Pancreas (tissue), 10 donors: ENCODE data around the gene GRIA4. TPM values are rescaled to one million over a fixed set of nuclear protein-coding genes. Genes with fewer than 3 reads are reported as not detected.

Experiments
- ATAC-seq, 4 donors: fragments of 200-7000 bp; cut with Tn5 transposase; one replicate each; pipeline versions ENCODE4 v1.8.0 to v1.9.1; 2020; ENCODE audit warnings: mild to moderate bottlenecking in 4 of 4, moderate library complexity in 4 of 4
- DNase-seq, 6 donors: peaks; one replicate each; pipeline ENCODE4 v3.0.0-alpha.2; 2020
- FAIRE-seq: peaks from 2 replicates; lab custom pipeline; 2012; peaks lifted over from hg19 to GRCh38; lab: Jason Lieb, UNC
- H3K27ac ChIP-seq, 4 donors: fragments of 200-600 bp; sonication (generic); 1 replicate in 3 of 4; 2 replicates in 1 of 4; pipeline versions ENCODE4 v1.5.0 to v1.8.0; 2020
- H3K27me3 ChIP-seq, 4 donors: fragments of 200-600 bp; one replicate each; pipeline ENCODE4 v1.8.0; 2021
- H3K36me3 ChIP-seq, 3 donors: fragments of 200-600 bp; sonication (generic) in 1 of 3; one replicate each; pipeline versions ENCODE4 v1.5.0 to v1.8.0; 2020 to 2021
- H3K4me1 ChIP-seq, 3 donors: fragments of 200-600 bp; one replicate each; pipeline ENCODE4 v1.8.0; 2021
- H3K4me3 ChIP-seq, 4 donors: fragments of 200-600 bp; sonication (generic) in 2 of 4; one replicate each; pipeline versions ENCODE4 v1.5.0 to v1.8.0; 2020 to 2021
- H3K9me3 ChIP-seq, 4 donors: fragments of 200-600 bp; one replicate each; pipeline ENCODE4 v1.8.0; 2021
- WGBS, 2 donors: extraction: QIAGEN DNeasy Blood & Tissue Kit; methylation state at CpG; one replicate each; pipeline ENCODE4 v1.1.7; 2013; 5-methylcytosine and 5-hydroxymethylcytosine counted together
- intact Hi-C, 3 donors: fragments of 100-400 bp; cut with DNase I; formaldehyde crosslinking; loops; one replicate each; pipeline versions ENCODE4 v1.11.1 to v1.14.2; 2022
- polyA plus RNA-seq, 2 donors: library from polyadenylated mRNA; stranded (reverse); fragments of 200-250 nt; gene quantifications; one replicate each; pipeline ENCODE4 v1.2.3, GENCODE V29; 2013
- total RNA-seq, 6 donors: library from RNA; stranded (reverse); fragmentation: NEBNext Ultra II Directional in 4 of 6; extraction: Animal tissue kit (Norgen Biotek cat#: 25700) in 4 of 6; gene quantifications; one replicate each; pipeline versions ENCODE4 v1.2.1 to v1.2.4, GENCODE V29; 2021 to 2023
- TF ChIP-seq, protein P1 (sequence below), 4 donors: fragments of 200-600 bp; sonication (generic) in 3 of 4; IDR thresholded peaks; one replicate each; pipeline versions ENCODE4 v1.5.0 to v1.8.0; 2021; ENCODE audit warnings: antibody characterized with exemption in 4 of 4
- donor health status: healthy with polysubstance abuse.
- donor health status: DM: no; HTN: no; CAD: no; lungs with moderate emphysema.
- donor health status: DM: no; HTN: no; CAD: no.
- donor health status: control.
- donor health status: control.
- donor health status: Bipolar disorder and iron deficiency.
- donor health status: DM: yes; HTN: yes; CAD: no.
- donor health status: DM: no; HTN: no; CAD: no.
- donor health status: DM: no; HTN: no; CAD: no.
- donor health status: DM: yes; HTN: yes; CAD: no.

Gene GRIA4
- total and polyA plus RNA-seq, 8 donors, result 0.22 to 2.4 (median 1.2) TPM

GRCh38 chr11:105829084-105829483, 219.2 kb downstream of the GRIA4 start:
- WGBS, 2 donors, result 89 to 96% methylated on average over 1 of the region's 1 CpG
- Histone ChIP-seq H3K36me3 (no peaks in the 10 kb centered on the region), H3K27ac (no peak overlapping the region), H3K27me3 (no peaks in the 10 kb centered on the region), H3K4me1 (no peaks in the 10 kb centered on the region), H3K4me3 (no peak overlapping the region), H3K9me3 (no peaks in the 10 kb centered on the region)
- ATAC-seq, result no peak
- TF ChIP-seq, protein P1, sequence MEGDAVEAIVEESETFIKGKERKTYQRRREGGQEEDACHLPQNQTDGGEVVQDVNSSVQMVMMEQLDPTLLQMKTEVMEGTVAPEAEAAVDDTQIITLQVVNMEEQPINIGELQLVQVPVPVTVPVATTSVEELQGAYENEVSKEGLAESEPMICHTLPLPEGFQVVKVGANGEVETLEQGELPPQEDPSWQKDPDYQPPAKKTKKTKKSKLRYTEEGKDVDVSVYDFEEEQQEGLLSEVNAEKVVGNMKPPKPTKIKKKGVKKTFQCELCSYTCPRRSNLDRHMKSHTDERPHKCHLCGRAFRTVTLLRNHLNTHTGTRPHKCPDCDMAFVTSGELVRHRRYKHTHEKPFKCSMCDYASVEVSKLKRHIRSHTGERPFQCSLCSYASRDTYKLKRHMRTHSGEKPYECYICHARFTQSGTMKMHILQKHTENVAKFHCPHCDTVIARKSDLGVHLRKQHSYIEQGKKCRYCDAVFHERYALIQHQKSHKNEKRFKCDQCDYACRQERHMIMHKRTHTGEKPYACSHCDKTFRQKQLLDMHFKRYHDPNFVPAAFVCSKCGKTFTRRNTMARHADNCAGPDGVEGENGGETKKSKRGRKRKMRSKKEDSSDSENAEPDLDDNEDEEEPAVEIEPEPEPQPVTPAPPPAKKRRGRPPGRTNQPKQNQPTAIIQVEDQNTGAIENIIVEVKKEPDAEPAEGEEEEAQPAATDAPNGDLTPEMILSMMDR (IDR thresholded peaks at IDR 0.05), result no peak
- FAIRE-seq, result no peak
- intact Hi-C loops, result no loop called here
- DNase-seq, result no peak

- ATAC-seq (no peak), DNase-seq (no peak), FAIRE-seq (no peak)
- Histone ChIP-seq H3K36me3 (no peaks in the 10 kb centered on the region), H3K4me3 (no peak overlapping the region), H3K27me3 (no peaks in the 10 kb centered on the region), H3K4me1 (no peaks in the 10 kb centered on the region), H3K9me3 (no peaks in the 10 kb centered on the region), H3K27ac (no peak overlapping the region)
- intact Hi-C loops, result no loop called here
- TF ChIP-seq, protein P1 (IDR thresholded peaks at IDR 0.05), result no peak
- WGBS, 2 donors, result 77 to 83% methylated on average over 1 of the region's 1 CpG
Measured at GRCh38 chr11:105834461-105834860, 224.6 kb downstream of the GRIA4 start.

DNA sequence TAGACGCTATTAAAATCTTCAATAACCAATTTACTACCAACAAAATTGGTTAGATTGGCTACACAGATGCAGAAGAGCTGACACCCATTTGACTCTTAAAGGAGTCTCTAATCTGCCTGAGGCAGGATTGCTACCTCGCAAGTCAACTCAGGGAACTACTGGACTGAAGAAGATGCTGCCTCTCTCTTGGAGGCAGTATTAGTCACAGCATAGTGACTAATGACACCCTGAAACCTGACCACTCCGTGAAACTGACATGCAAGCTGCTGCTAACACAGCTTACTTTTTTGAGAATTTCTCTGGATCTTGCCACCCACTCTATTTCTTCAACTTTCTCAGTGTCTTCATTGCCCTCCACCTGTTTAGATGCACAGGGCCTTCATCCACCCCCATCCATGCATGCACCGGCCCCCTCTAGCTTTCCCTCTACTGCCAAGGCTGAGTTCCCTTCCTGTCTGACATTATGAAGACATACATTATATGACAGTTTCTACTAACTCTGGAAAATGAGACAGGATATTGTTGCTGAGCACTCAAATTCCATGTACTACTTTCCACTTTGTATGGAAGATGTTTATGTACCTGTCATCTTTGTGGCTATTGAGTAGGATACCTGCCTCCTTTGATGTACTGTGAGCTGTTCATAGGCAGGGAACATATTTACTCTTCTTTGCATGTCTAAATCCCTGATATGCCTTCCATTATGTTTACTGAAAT, 229.0 kb downstream of the GRIA4 start:
- TF ChIP-seq, protein P1 (IDR thresholded peaks at IDR 0.05), result no peak
- Histone ChIP-seq H3K36me3 (no peaks in the 10 kb centered on the region), H3K27ac (no peak overlapping the region), H3K27me3 (no peaks in the 10 kb centered on the region), H3K9me3 (no peaks in the 10 kb centered on the region), H3K4me3 (no peak overlapping the region), H3K4me1 (no peaks in the 10 kb centered on the region)
- DNase-seq (no peak), ATAC-seq (no peak), FAIRE-seq (no peak)
- 70% methylated on average over 4 of the region's 4 CpGs for WGBS, 2 donors
- intact Hi-C loops, result no loop called here

- no peak for FAIRE-seq
- TF ChIP-seq, protein P1 (IDR thresholded peaks at IDR 0.05), result no peak
- Histone ChIP-seq H3K27me3 (no peaks in the 10 kb centered on the region), H3K27ac (no peak overlapping the region), H3K36me3 (no peaks in the 10 kb centered on the region), H3K9me3 (no peaks in the 10 kb centered on the region), H3K4me3 (no peak overlapping the region), H3K4me1 (no peaks in the 10 kb centered on the region)
- WGBS, 2 donors, result 66 to 70% methylated on average over 4 of the region's 4 CpGs
- intact Hi-C loops, result no loop called here
- DNase-seq, result no peak
- no peak for ATAC-seq
Measured at GRCh38 chr11:105840391-105840790, 230.5 kb downstream of the GRIA4 start.

DNA sequence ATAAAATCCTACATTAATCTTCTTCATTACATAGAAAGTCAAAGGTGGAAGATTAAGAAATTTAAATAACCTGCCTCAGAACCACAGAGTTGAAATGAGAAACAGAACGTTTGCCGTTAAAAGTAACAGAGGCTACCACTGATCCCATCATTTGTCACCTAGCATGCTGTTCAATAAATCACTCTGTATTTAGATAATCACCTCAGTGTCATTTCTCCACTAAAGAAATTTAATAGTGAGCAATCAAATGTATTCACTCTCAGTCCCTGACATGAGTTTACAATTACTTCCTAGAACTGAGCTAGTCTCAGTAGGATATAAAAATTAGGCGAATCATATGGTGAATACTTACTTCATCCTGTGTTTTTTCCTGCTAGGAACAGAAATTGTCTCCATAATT, 242.5 kb downstream of the GRIA4 start:
- Histone ChIP-seq H3K27ac (no peak overlapping the region), H3K36me3 (no peaks in the 10 kb centered on the region), H3K27me3 (no peaks in the 10 kb centered on the region), H3K4me1 (no peaks in the 10 kb centered on the region), H3K4me3 (no peak overlapping the region), H3K9me3 (no peaks in the 10 kb centered on the region)
- TF ChIP-seq, protein P1 (IDR thresholded peaks at IDR 0.05), result no peak
- 51 to 56% methylated on average over 3 of the region's 3 CpGs for WGBS, 2 donors
- ATAC-seq, result no peak
- FAIRE-seq, result no peak
- no peak for DNase-seq
- intact Hi-C loops, result no loop called here
